ENCODE data around the gene SKIC8. TPM values are rescaled to one million over a fixed set of nuclear protein-coding genes. Genes with fewer than 3 reads are reported as not detected.

Gene SKIC8
- total RNA-seq, 1 donor from 2014 or later = 46.5 TPM

DNA sequence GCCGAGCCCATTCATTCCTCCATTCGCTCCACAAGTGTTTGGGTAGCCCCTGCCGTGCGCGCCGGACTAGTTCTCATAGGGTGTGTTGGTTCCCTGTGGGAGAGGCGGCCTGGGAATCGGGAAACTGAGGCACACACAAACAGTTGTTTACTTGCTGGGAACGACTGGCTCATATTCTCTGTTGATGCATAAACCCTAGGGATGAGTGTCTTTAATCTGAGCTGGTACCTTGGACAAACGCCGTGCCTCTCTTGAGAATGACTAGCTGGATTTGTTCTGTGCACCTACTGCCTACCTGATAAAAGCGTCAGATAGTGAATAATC lies 34.3 kb downstream of the SKIC8 start:
- no peak overlapping the region for H3K4me3 Mint-ChIP-seq (ENCODE audit: unreplicated experiment)
- DNase-seq (ENCODE audit: extremely low spot score, unreplicated experiment) = no peak
- H3K4me1 Mint-ChIP-seq (ENCODE audit: unreplicated experiment) = no peaks in the 10 kb centered on the region
- H3K27me3 Mint-ChIP-seq (ENCODE audit: unreplicated experiment) = peaks cover 12% of the 10 kb centered on the region
- H3K9me3 Mint-ChIP-seq (ENCODE audit: unreplicated experiment) = no peaks in the 10 kb centered on the region
- H3K27ac Mint-ChIP-seq (ENCODE audit: unreplicated experiment) = no peak overlapping the region
- TF ChIP-seq, protein P1, sequence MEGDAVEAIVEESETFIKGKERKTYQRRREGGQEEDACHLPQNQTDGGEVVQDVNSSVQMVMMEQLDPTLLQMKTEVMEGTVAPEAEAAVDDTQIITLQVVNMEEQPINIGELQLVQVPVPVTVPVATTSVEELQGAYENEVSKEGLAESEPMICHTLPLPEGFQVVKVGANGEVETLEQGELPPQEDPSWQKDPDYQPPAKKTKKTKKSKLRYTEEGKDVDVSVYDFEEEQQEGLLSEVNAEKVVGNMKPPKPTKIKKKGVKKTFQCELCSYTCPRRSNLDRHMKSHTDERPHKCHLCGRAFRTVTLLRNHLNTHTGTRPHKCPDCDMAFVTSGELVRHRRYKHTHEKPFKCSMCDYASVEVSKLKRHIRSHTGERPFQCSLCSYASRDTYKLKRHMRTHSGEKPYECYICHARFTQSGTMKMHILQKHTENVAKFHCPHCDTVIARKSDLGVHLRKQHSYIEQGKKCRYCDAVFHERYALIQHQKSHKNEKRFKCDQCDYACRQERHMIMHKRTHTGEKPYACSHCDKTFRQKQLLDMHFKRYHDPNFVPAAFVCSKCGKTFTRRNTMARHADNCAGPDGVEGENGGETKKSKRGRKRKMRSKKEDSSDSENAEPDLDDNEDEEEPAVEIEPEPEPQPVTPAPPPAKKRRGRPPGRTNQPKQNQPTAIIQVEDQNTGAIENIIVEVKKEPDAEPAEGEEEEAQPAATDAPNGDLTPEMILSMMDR (IDR thresholded peaks at IDR 0.05) = no peak
- H3K36me3 Mint-ChIP-seq (ENCODE audit: unreplicated experiment) = no peaks in the 10 kb centered on the region

DNA sequence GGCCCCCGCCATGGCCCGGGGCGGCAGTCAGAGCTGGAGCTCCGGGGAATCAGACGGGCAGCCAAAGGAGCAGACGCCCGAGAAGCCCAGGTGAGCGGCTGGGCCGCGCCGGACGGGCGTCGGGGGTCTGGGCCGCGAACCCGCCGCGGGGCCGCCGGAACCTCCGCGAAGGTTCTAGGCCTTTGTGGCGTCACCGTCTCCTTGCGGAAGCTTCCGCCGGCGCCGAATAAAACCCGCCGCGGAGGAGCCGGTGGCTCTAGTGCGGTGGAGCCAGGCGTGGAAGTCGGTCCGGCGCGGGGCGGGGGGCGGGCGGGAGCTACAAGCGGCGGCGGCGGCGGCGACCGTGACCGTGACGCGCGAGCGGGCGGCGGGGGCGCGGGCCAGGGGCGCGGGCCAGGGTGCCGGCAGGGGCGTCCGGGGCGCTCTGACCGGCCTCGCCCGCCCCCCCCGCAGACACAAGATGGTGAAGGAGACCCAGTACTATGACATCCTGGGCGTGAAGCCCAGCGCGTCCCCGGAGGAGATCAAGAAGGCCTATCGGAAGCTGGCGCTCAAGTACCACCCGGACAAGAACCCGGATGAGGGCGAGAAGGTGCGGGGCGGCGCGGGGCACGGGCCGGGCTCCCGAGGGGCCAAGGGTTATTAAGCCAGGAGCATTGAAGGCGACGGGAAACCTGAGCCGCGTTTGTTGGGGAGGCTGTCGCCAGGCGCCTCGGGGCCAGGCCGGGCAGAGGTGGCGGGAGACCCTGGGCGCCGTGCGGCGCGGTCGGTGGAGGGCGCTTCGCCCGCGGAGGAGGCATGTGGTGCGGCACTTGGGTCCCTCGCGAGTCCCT lies 34.9 kb downstream of the SKIC8 start, which contains the start of gene DNAJA4:
Gene DNAJA4, plus strand, starts transcription at position 259 of the 833 bp plus-strand sequence. Its CDS starts 202 bp downstream, at position 461.
- no peaks in the 10 kb centered on the region for H3K4me1 Mint-ChIP-seq (ENCODE audit: unreplicated experiment)
- H3K9me3 Mint-ChIP-seq (ENCODE audit: unreplicated experiment) = no peaks in the 10 kb centered on the region
- no peaks in the 10 kb centered on the region for H3K36me3 Mint-ChIP-seq (ENCODE audit: unreplicated experiment)
- peaks cover 6% of the 10 kb centered on the region for H3K27me3 Mint-ChIP-seq (ENCODE audit: unreplicated experiment)
- DNase-seq (ENCODE audit: extremely low spot score, unreplicated experiment) = no peak
- TF ChIP-seq, protein P1 (IDR thresholded peaks at IDR 0.05) = no peak
- H3K27ac Mint-ChIP-seq (ENCODE audit: unreplicated experiment) = no peak within 1 kb of the TSS
- no peak within 1 kb of the TSS for H3K4me3 Mint-ChIP-seq (ENCODE audit: unreplicated experiment)

DNA sequence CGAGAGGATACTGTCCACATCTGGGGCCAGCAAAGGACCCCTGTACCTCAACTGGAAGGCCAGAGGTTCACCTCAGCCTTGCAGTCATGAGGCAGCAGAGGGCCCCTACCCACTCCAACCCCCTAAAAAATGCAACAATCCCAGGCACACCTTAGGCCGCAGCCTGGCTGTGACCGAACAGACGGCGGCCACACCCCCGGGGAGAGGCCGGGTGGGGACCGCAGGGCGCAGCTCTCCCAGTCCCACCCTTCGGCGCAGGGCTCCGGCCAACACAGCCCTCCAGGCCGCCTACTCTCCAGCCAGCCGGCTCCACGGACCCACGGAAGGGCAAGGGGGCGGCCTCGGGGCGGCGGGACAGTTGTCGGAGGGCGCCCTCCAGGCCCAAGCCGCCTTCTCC lies 35.5 kb downstream of the SKIC8 start:
- Mint-ChIP-seq H3K4me1 (ENCODE audit: unreplicated experiment) (no peaks in the 10 kb centered on the region), H3K9me3 (ENCODE audit: unreplicated experiment) (no peaks in the 10 kb centered on the region), H3K27ac (ENCODE audit: unreplicated experiment) (no peak overlapping the region), H3K36me3 (ENCODE audit: unreplicated experiment) (no peaks in the 10 kb centered on the region), H3K27me3 (ENCODE audit: unreplicated experiment) (peaks cover 3% of the 10 kb centered on the region), H3K4me3 (ENCODE audit: unreplicated experiment) (no peak overlapping the region)
- no peak for DNase-seq (ENCODE audit: extremely low spot score, unreplicated experiment)
- TF ChIP-seq, protein P1 (IDR thresholded peaks at IDR 0.05) = no peak

DNA sequence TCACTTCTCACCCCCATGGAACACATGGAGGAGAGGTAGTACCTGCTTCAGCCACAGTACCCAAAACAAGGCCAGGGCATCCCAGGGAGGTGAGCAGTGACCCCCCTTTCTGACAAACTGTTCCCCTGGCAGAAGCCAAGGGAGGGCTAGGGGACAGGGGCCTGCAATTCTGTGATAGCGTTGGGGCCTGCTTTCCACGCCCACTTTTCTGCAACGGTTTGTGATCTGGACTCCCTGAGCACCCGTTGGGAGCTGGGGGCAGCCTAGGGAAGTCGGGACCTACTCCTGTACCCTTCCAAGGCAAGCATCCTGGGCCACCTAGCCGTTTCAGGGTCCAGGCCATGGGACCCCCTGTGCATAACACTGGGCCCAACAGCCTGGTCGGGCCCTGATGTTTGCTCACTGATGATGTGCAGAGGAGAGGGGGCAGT lies 36.0 kb downstream of the SKIC8 start:
- TF ChIP-seq, protein P1 (IDR thresholded peaks at IDR 0.05) = no peak
- Mint-ChIP-seq H3K4me3 (ENCODE audit: unreplicated experiment) (no peak overlapping the region), H3K9me3 (ENCODE audit: unreplicated experiment) (no peaks in the 10 kb centered on the region), H3K36me3 (ENCODE audit: unreplicated experiment) (no peaks in the 10 kb centered on the region), H3K27ac (ENCODE audit: unreplicated experiment) (no peak overlapping the region), H3K4me1 (ENCODE audit: unreplicated experiment) (no peaks in the 10 kb centered on the region), H3K27me3 (ENCODE audit: unreplicated experiment) (no peaks in the 10 kb centered on the region)
- no peak for DNase-seq (ENCODE audit: extremely low spot score, unreplicated experiment)

DNA sequence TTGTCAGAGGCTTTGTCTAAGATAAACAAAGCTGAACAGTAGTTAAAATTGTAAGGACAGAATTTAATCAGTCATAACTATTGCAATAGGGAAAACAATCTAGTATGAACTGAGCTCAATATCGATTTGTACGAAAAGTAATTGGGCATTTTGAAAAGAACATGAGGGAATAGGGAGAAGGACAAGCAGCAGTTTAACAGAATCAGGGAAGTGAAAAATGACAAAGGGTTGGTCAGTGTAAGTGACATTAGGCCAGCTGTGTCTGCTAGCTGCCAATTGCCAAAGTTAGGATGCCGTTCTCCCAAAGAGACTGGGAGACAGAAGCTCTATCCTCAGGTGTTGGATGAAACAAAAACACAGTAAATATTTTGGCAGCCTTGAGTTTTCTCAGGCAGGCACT lies 38.3 kb downstream of the SKIC8 start:
- no peak overlapping the region for H3K4me3 Mint-ChIP-seq (ENCODE audit: unreplicated experiment)
- no peak for DNase-seq (ENCODE audit: extremely low spot score, unreplicated experiment)
- TF ChIP-seq, protein P1 (IDR thresholded peaks at IDR 0.05) = no peak

More for the DNA sequence above, 38.3 kb downstream of the SKIC8 start:
- Mint-ChIP-seq H3K9me3 (ENCODE audit: unreplicated experiment) (no peaks in the 10 kb centered on the region), H3K27me3 (ENCODE audit: unreplicated experiment) (peaks cover 11% of the 10 kb centered on the region), H3K27ac (ENCODE audit: unreplicated experiment) (no peak overlapping the region), H3K36me3 (ENCODE audit: unreplicated experiment) (no peaks in the 10 kb centered on the region), H3K4me1 (ENCODE audit: unreplicated experiment) (no peaks in the 10 kb centered on the region)
